GM18502 (cell line): ENCODE results near the gene RADIL.

Experiments used
- ATAC-seq: cut with Tn5 transposase; IDR thresholded peaks from one replicate; pipeline ENCODE4 v1.9.1; 2021; ENCODE audit warnings: mild to moderate bottlenecking; ENCODE audit not compliant: unreplicated experiment, poor library complexity

Gene RADIL

GRCh38 chr7:4833691-4834600 is 49.6 kb downstream of the RADIL start:
- ATAC-seq, result no peak

- ATAC-seq, result no peak
Observed at GRCh38 chr7:4833176-4833575, 50.3 kb downstream of the RADIL start.

- ATAC-seq, result no peak
Observed at GRCh38 chr7:4832711-4833110, 50.8 kb downstream of the RADIL start.

- no peak for ATAC-seq
Observed at GRCh38 chr7:4831723-4832495, 51.6 kb downstream of the RADIL start.

- ATAC-seq, result no peak
Observed at GRCh38 chr7:4830176-4830575, 53.3 kb downstream of the RADIL start.

- no peak for ATAC-seq
Observed at GRCh38 chr7:4828720-4829383, 54.7 kb downstream of the RADIL start.

- no peak for ATAC-seq
Observed at GRCh38 chr7:4825081-4825480, 58.4 kb downstream of the RADIL start.

GRCh38 chr7:4824120-4824775 is 59.3 kb downstream of the RADIL start:
- ATAC-seq, result no peak

- no peak for ATAC-seq
Observed at GRCh38 chr7:4823441-4824119, 59.9 kb downstream of the RADIL start.

GRCh38 chr7:4822677-4823076 is 60.8 kb downstream of the RADIL start:
- no peak for ATAC-seq

- no peak for ATAC-seq
Observed at GRCh38 chr7:4820967-4821471, 62.5 kb downstream of the RADIL start.

GRCh38 chr7:4820405-4820966 is 63.0 kb downstream of the RADIL start:
- no peak for ATAC-seq

GRCh38 chr7:4819560-4820404 is 63.7 kb downstream of the RADIL start:
- no peak for ATAC-seq

GRCh38 chr7:4818000-4818794 is 65.3 kb downstream of the RADIL start:
- no peak for ATAC-seq

- no peak for ATAC-seq
Observed at GRCh38 chr7:4817178-4817901, 66.2 kb downstream of the RADIL start.

- no peak for ATAC-seq
Observed at GRCh38 chr7:4816419-4817080, 67.0 kb downstream of the RADIL start.
